Right lobe of liver (tissue), 6 donors: ENCODE data around the gene TCHH. TPM values are rescaled to one million over a fixed set of nuclear protein-coding genes. Genes with fewer than 3 reads are reported as not detected.

Experiments used
- ATAC-seq, 4 donors: fragments of 200-7000 bp; cut with Tn5 transposase; one replicate each; pipeline ENCODE4 v1.9.1; 2020; ENCODE audit warnings: mild to moderate bottlenecking in 4 of 4, moderate library complexity in 4 of 4
- DNase-seq, 3 donors: peaks; one replicate each; pipeline ENCODE4 v3.0.0-alpha.2; 2020
- H3K27ac ChIP-seq, 3 donors: fragments of 200-600 bp; one replicate each; pipeline ENCODE4 v1.8.0; 2022
- H3K27me3 ChIP-seq, 2 donors: fragments of 200-600 bp; one replicate each; pipeline ENCODE4 v1.8.0; 2022
- H3K36me3 ChIP-seq, 4 donors: fragments of 200-600 bp; sonication (generic) in 1 of 4; one replicate each; pipeline versions ENCODE4 v1.5.1 to v1.8.0; 2017 to 2022; ENCODE audit warnings: control low read depth in 1 of 4
- H3K4me1 ChIP-seq, 4 donors: fragments of 200-600 bp; sonication (generic) in 1 of 4; one replicate each; pipeline versions ENCODE4 v1.5.1 to v1.8.0; 2017 to 2022; ENCODE audit warnings: control low read depth in 1 of 4
- H3K4me3 ChIP-seq, 3 donors: fragments of 200-600 bp; one replicate each; pipeline ENCODE4 v1.8.0; 2022
- H3K9me3 ChIP-seq, 4 donors: fragments of 200-600 bp; sonication (generic) in 1 of 4; one replicate each; pipeline versions ENCODE4 v1.5.1 to v1.8.0; 2017 to 2022; ENCODE audit warnings: control low read depth in 1 of 4
- CTCF ChIP-seq, 4 donors: fragments of 200-600 bp in 3 of 4; fragments of 450-650 bp in 1 of 4; IDR thresholded peaks; one replicate each; pipeline versions ENCODE4 v1.5.1 to v1.8.0; 2016 to 2022; ENCODE audit warnings: antibody characterized with exemption in 4 of 4, mild to moderate bottlenecking in 2 of 4
- POLR2A ChIP-seq: fragments of 450-650 bp; IDR thresholded peaks from one replicate; pipeline ENCODE4 v1.6.1; 2017; ENCODE audit warnings: antibody characterized with exemption, mild to moderate bottlenecking
- WGBS: methylation state at CpG from one replicate; pipeline ENCODE4 v1.1.6; 2018; ENCODE audit warnings: low coverage, low lambda C conversion rate; ENCODE audit not compliant: insufficient coverage; ENCODE audit errors: missing lambda C conversion rate; 5-methylcytosine and 5-hydroxymethylcytosine counted together
- intact Hi-C, 2 donors: fragments of 100-400 bp; cut with DNase I; formaldehyde crosslinking; loops; one replicate each; pipeline versions ENCODE4 v1.11.2 to v1.14.1; 2022
- total RNA-seq, 6 experiments: library from RNA; depleted of rRNA in 2 of 6; stranded (reverse); fragments of >200 nt in 2 of 6; fragmentation: NEBNext Ultra II Directional in 3 of 6; extraction: Animal tissue kit (Norgen Biotek cat#: 25700) in 3 of 6; gene quantifications; one replicate each; pipeline versions ENCODE4 v1.1.0 to v1.2.4, GENCODE V29; 2016 to 2023
- donor health status: DM: no; HTN: yes; CAD: no.
- donor health status: DM: no; HTN: no; CAD: no.
- donor health status: DM: no; HTN: no; CAD: no.
- donor health status: DM: no; HTN: yes; CAD: no.
- donor health status: DM: no; HTN: yes; CAD: no.

Gene TCHH
- total RNA-seq, 6 experiments from 2014 or later = 0.02 to 0.25 (median 0.12) TPM; not detected in 2

GRCh38 chr1:152137215-152137614 lies 22.0 kb upstream of the TCHH start:
- H3K36me3 ChIP-seq = no peaks in the 10 kb centered on the region
- no peaks in the 10 kb centered on the region for H3K4me1 ChIP-seq
- DNase-seq (no peak), ATAC-seq (no peak)
- TF ChIP-seq POLR2A (no peak), CTCF (IDR thresholded peaks at IDR 0.05) (no peak)
- intact Hi-C loops = no loop called here
- no peak overlapping the region for H3K4me3 ChIP-seq
- no peak overlapping the region for H3K27ac ChIP-seq
- H3K9me3 ChIP-seq = no peaks in the 10 kb centered on the region
- H3K27me3 ChIP-seq = no peaks in the 10 kb centered on the region

DNA sequence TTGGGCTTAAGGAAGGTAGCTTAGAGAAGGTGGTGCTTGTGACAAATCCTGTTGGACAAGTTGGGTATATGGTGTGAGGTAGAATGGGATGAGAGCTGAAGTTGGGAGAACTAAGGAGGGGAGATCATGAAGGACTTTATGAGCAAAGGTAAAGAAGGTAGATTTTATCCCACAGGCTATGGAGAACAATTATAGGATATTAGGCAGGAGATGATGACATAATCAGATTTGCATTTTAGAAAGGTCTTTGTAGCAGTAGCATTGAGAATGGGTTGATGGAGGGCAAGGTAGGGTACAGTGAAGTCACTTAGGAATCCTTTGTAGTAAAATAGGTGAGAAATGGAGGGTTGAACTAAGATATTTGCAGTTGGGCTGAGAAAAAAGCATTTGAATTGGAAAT lies 14.9 kb upstream of the TCHH start:
- Histone ChIP-seq H3K4me3 (no peak overlapping the region), H3K9me3 (no peaks in the 10 kb centered on the region), H3K27me3 (peaks cover 0 to 7% of the 10 kb centered on the region in 2 donors), H3K4me1 (no peaks in the 10 kb centered on the region), H3K27ac (no peak overlapping the region), H3K36me3 (no peaks in the 10 kb centered on the region)
- TF ChIP-seq CTCF (IDR thresholded peaks at IDR 0.05) (no peak), POLR2A (no peak)
- intact Hi-C loops = no loop called here
- DNase-seq (no peak), ATAC-seq (no peak)

- no peak overlapping the region for H3K4me3 ChIP-seq
- no peaks in the 10 kb centered on the region for H3K4me1 ChIP-seq
- no peak overlapping the region for H3K27ac ChIP-seq
- H3K27me3 ChIP-seq = peaks cover 0 to 7% of the 10 kb centered on the region in 2 donors
- ATAC-seq (no peak), DNase-seq (no peak)
- H3K36me3 ChIP-seq = no peaks in the 10 kb centered on the region
- no peak for TF ChIP-seq POLR2A
- no peak for TF ChIP-seq CTCF (IDR thresholded peaks at IDR 0.05)
- intact Hi-C loops = no loop called here
- no peaks in the 10 kb centered on the region for H3K9me3 ChIP-seq
Measured at GRCh38 chr1:152127673-152128072, 12.4 kb upstream of the TCHH start.

DNA sequence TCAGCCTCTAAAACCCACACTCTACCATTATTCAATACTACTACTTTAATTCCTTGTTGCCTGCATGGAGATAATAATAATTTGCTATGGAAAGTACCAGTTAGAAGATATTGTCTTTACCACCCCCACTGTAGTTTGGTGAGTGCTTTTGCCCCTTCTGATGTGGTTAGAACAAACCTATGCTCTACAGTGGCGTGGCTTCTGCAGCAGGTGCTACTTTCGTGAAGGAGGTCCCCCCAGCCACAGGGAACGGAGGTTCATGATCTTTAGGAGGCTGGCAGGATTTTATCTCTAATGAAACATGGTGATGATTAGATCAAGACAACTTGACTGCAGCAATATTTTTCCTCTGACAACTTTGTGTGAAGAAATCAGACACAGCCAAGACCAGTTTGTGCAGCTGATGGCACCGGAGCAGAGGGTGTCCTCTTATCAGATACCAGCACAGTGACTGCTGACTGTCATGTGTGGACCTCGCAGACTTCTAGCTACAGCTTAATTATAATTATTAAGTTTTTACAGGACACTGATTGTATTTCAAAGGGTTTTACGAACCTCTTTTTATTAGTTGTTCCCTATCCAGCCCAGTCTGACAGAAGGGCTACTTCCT lies 10.7 kb upstream of the TCHH start:
- intact Hi-C loops = no loop called here
- Histone ChIP-seq H3K4me3 (no peak overlapping the region), H3K27me3 (no peaks in the 10 kb centered on the region), H3K4me1 (no peaks in the 10 kb centered on the region), H3K27ac (no peak overlapping the region), H3K9me3 (no peaks in the 10 kb centered on the region), H3K36me3 (no peaks in the 10 kb centered on the region)
- TF ChIP-seq CTCF (IDR thresholded peaks at IDR 0.05) = no peak
- TF ChIP-seq POLR2A = no peak
- DNase-seq = no peak
- 52% methylated on average over 6 of the region's 6 CpGs for WGBS
- ATAC-seq = no peak

GRCh38 chr1:152118915-152119314 lies 3.7 kb upstream of the TCHH start:
- intact Hi-C loops = no loop called here
- Histone ChIP-seq H3K27me3 (no peaks in the 10 kb centered on the region), H3K4me3 (no peak overlapping the region), H3K4me1 (no peaks in the 10 kb centered on the region), H3K9me3 (no peaks in the 10 kb centered on the region), H3K27ac (no peak overlapping the region), H3K36me3 (no peaks in the 10 kb centered on the region)
- DNase-seq (no peak), ATAC-seq (no peak)
- 50% methylated on average over 1 of the region's 1 CpG for WGBS
- no peak for TF ChIP-seq POLR2A
- TF ChIP-seq CTCF (IDR thresholded peaks at IDR 0.05) = no peak
